H1 (cell line): ENCODE measurements around the gene CNGA4. TPM values are rescaled to one million over a fixed set of nuclear protein-coding genes. Genes with fewer than 3 reads are reported as not detected.

Experiments
- CTCF ChIA-PET: fragments of 300-600 bp; sonication (Branson Sonifier 250); formaldehyde crosslinking; loops from one replicate; lab custom pipeline; 2021; ENCODE audit not compliant: partially characterized antibody; lab: Charles Lee
- POLR2A ChIA-PET: fragments of 300-600 bp; sonication (Branson Sonifier 250); formaldehyde crosslinking; loops from one replicate; lab custom pipeline; 2021; ENCODE audit warnings: inconsistent platforms; ENCODE audit not compliant: partially characterized antibody; lab: Charles Lee
- DNase-seq, 2 experiments: peaks; one replicate each; pipeline versions ENCODE4 v3.0.0 to v3.0.0-alpha.2; 2010 to 2022; ENCODE audit warnings: low spot score in 2 of 2, low read depth in 1 of 2, mixed read lengths in 1 of 2
- FAIRE-seq: peaks from 2 replicates; lab custom pipeline; 2011; peaks lifted over from hg19 to GRCh38; lab: Jason Lieb, UNC
- H2AFZ ChIP-seq: 2 replicates; pipeline ENCODE4 v1.8.1; 2012; ENCODE audit warnings: low read length, inconsistent platforms
- H2AK5ac ChIP-seq: 2 replicates; pipeline ENCODE4 v1.6.1; 2013; ENCODE audit warnings: low read depth, low read length
- H2BK120ac ChIP-seq: replicated peaks from 2 replicates; pipeline ENCODE3; 2013; ENCODE audit warnings: low read depth, low read length, inconsistent platforms
- H2BK12ac ChIP-seq: 2 replicates; pipeline ENCODE4 v1.6.1; 2013; ENCODE audit warnings: low read depth, low read length
- H2BK15ac ChIP-seq: 2 replicates; pipeline ENCODE4 v1.6.1; 2013; ENCODE audit warnings: low read length
- H2BK20ac ChIP-seq: 2 replicates; pipeline ENCODE4 v1.6.1; 2013; ENCODE audit warnings: low read length
- H2BK5ac ChIP-seq: 2 replicates; pipeline ENCODE4 v1.6.1; 2013; ENCODE audit warnings: low read depth, low read length
- H3K14ac ChIP-seq: 2 replicates; pipeline ENCODE4 v1.6.1; 2013; ENCODE audit warnings: inconsistent platforms; ENCODE audit not compliant: insufficient read length
- H3K18ac ChIP-seq: 2 replicates; pipeline ENCODE4 v1.6.1; 2013; ENCODE audit warnings: low read length; ENCODE audit errors: extremely low read depth
- H3K23ac ChIP-seq: 2 replicates; pipeline ENCODE4 v1.6.1; 2013; ENCODE audit warnings: inconsistent platforms; ENCODE audit not compliant: insufficient read length
- H3K23me2 ChIP-seq: 2 replicates; pipeline ENCODE4 v1.6.1; 2013; ENCODE audit warnings: low read depth, low read length
- H3K27ac ChIP-seq: 2 replicates; pipeline ENCODE4 v1.6.1; 2011; ENCODE audit warnings: low read depth, low read length, inconsistent platforms
- H3K27me3 ChIP-seq, 4 experiments: replicated peaks in 1 of 4; 1 replicate in 1 of 4; 2 replicates in 3 of 4; pipeline versions ENCODE4 v1.6.1 to v1.8.1; 2011 to 2013; ENCODE audit warnings: low read length in 3 of 4, mild to moderate bottlenecking in 3 of 4, inconsistent platforms in 2 of 4, mixed read lengths in 2 of 4, moderate library complexity in 1 of 4; ENCODE audit not compliant: control insufficient read depth in 3 of 4, insufficient read depth in 3 of 4; ENCODE audit errors: extremely low read depth in 1 of 4
- H3K36me3 ChIP-seq, 4 experiments: 2 replicates each; pipeline versions ENCODE4 v1.6.1 to v1.8.1; 2011 to 2013; ENCODE audit warnings: mild to moderate bottlenecking in 4 of 4, low read length in 3 of 4, moderate library complexity in 2 of 4, control low read depth in 1 of 4, inconsistent platforms in 1 of 4; ENCODE audit not compliant: insufficient read depth in 4 of 4, control insufficient read depth in 2 of 4
- H3K4ac ChIP-seq: replicated peaks from 2 replicates; pipeline ENCODE3; 2013; ENCODE audit warnings: low read length, low read depth, mixed read lengths, inconsistent platforms; ENCODE audit not compliant: insufficient read length
- H3K4me1 ChIP-seq, 4 experiments: replicated peaks in 1 of 4; 1 replicate in 1 of 4; 2 replicates in 3 of 4; pipeline versions ENCODE4 v1.6.1 to v1.8.1; 2011 to 2013; ENCODE audit warnings: low read length in 3 of 4, inconsistent platforms in 2 of 4, mixed read lengths in 1 of 4; ENCODE audit not compliant: insufficient read depth in 4 of 4, control insufficient read depth in 3 of 4
- H3K4me2 ChIP-seq, 2 experiments: 2 replicates each; pipeline versions ENCODE4 v1.6.1 to v1.8.1; 2011 to 2013; ENCODE audit warnings: low read depth in 2 of 2, low read length in 2 of 2, control low read depth in 1 of 2, inconsistent platforms in 1 of 2, mild to moderate bottlenecking in 1 of 2; ENCODE audit not compliant: insufficient read depth in 1 of 2
- H3K4me3 ChIP-seq, 4 experiments: fragments of 200-600, 300-600 bp in 1 of 4; sonication (generic), shearing (Covaris generic), sonication (Bioruptor Twin) in 1 of 4; 2 replicates each; pipeline versions ENCODE4 v1.5.1 to v1.8.1; 2011 to 2016; ENCODE audit warnings: low read length in 4 of 4, low read depth in 3 of 4, control low read depth in 2 of 4, inconsistent platforms in 2 of 4, mild to moderate bottlenecking in 2 of 4, mixed read lengths in 1 of 4, moderate library complexity in 1 of 4; ENCODE audit not compliant: insufficient read depth in 2 of 4; ENCODE audit errors: extremely low read depth in 1 of 4
- H3K56ac ChIP-seq: replicated peaks from 2 replicates; pipeline ENCODE3; 2013; ENCODE audit warnings: low read depth, mild to moderate bottlenecking, mixed read lengths, low read length, inconsistent platforms; ENCODE audit not compliant: insufficient read length
- H3K79me1 ChIP-seq: 2 replicates; pipeline ENCODE4 v1.6.1; 2013; ENCODE audit warnings: low read depth, low read length, control low read depth
- H3K79me2 ChIP-seq, 2 experiments: 2 replicates each; pipeline versions ENCODE4 v1.6.1 to v1.8.1; 2012 to 2013; ENCODE audit warnings: low read length in 2 of 2, mild to moderate bottlenecking in 2 of 2, inconsistent platforms in 1 of 2; ENCODE audit not compliant: insufficient read depth in 2 of 2, control insufficient read depth in 1 of 2
- H3K9ac ChIP-seq, 4 experiments: replicated peaks in 1 of 4; 1 replicate in 1 of 4; 2 replicates in 3 of 4; pipeline versions ENCODE4 v1.6.1 to v1.8.1; 2011 to 2013; ENCODE audit warnings: low read depth in 3 of 4, low read length in 3 of 4, control low read depth in 2 of 4, mild to moderate bottlenecking in 2 of 4, moderate library complexity in 2 of 4, inconsistent platforms in 1 of 4; ENCODE audit errors: extremely low read depth in 1 of 4
- H3K9me3 ChIP-seq, 2 experiments: 2 replicates each; pipeline versions ENCODE4 v1.6.1 to v1.8.1; 2012 to 2013; ENCODE audit warnings: mild to moderate bottlenecking in 2 of 2, moderate library complexity in 2 of 2, control low read depth in 1 of 2, inconsistent platforms in 1 of 2, low read depth in 1 of 2, low read length in 1 of 2, mixed read lengths in 1 of 2; ENCODE audit not compliant: insufficient read depth in 2 of 2
- H4K20me1 ChIP-seq, 2 experiments: replicated peaks in 1 of 2; 2 replicates each; pipeline versions ENCODE3 to v1.8.1; 2011 to 2013; ENCODE audit warnings: inconsistent platforms in 2 of 2, low read length in 2 of 2, mild to moderate bottlenecking in 1 of 2; ENCODE audit not compliant: insufficient read depth in 2 of 2, control insufficient read depth in 1 of 2
- H4K5ac ChIP-seq: 2 replicates; pipeline ENCODE4 v1.6.1; 2013; ENCODE audit warnings: low read length, low read depth, mixed read lengths, inconsistent platforms; ENCODE audit not compliant: insufficient read length
- H4K8ac ChIP-seq: 2 replicates; pipeline ENCODE4 v1.8.0; 2013; ENCODE audit warnings: mild to moderate bottlenecking, moderate library complexity, low read length, inconsistent platforms; ENCODE audit not compliant: insufficient read depth; ENCODE audit errors: extremely low read depth
- H4K91ac ChIP-seq: replicated peaks from 2 replicates; pipeline ENCODE3; 2013; ENCODE audit warnings: low read length, mixed read lengths, inconsistent platforms; ENCODE audit not compliant: insufficient read length
- SRF ChIP-seq: IDR thresholded peaks from 2 replicates; pipeline ENCODE4 v1.6.1; 2011; ENCODE audit warnings: mild to moderate bottlenecking, low read depth, low read length, moderate library complexity
- WGBS, 2 experiments: shearing (Covaris generic) in 1 of 2; methylation state at CpG; one replicate each; pipeline versions ENCODE4 v1.1.6 to v1.1.7; 2013 to 2015; ENCODE audit warnings: low lambda C conversion rate in 2 of 2, mixed read lengths in 2 of 2, inconsistent platforms in 1 of 2, low coverage in 1 of 2, missing lambda C conversion rate in 1 of 2; ENCODE audit not compliant: insufficient replicate concordance in 2 of 2, insufficient coverage in 1 of 2, insufficient read length in 1 of 2; ENCODE audit errors: extremely low coverage in 1 of 2, missing lambda C conversion rate in 1 of 2; 5-methylcytosine and 5-hydroxymethylcytosine counted together
- polyA plus RNA-seq, 7 experiments: library from polyadenylated mRNA; depleted of rRNA in 3 of 7; stranded (reverse) in 5 of 7; unstranded in 2 of 7; fragments of >200 nt in 5 of 7; fragments of 200-250 nt in 2 of 7; gene quantifications; 1 replicate in 5 of 7; 2 replicates in 1 of 7; 4 replicates in 1 of 7; pipeline versions ENCODE4 v1.2.1 to v1.2.3, GENCODE V29; 2011 to 2013; ENCODE audit warnings: missing spikeins in 2 of 7, mixed read lengths in 2 of 7
- total RNA-seq: library from RNA; stranded (reverse); fragmentation: NEBNext Ultra II Directional; extraction: Animal tissue kit (Norgen Biotek cat#: 25700); gene quantifications from 2 replicates; pipeline ENCODE4 v1.2.1, GENCODE V29; 2021
- TF ChIP-seq, protein P1 (sequence below), 3 experiments: IDR thresholded peaks; 1 replicate in 2 of 3; 2 replicates in 1 of 3; pipeline versions ENCODE4 v1.5.1 to v1.6.1; 2011; ENCODE audit warnings: low read length in 3 of 3, mild to moderate bottlenecking in 3 of 3, inconsistent platforms in 2 of 3, low read depth in 1 of 3, moderate library complexity in 1 of 3; ENCODE audit not compliant: insufficient read depth in 1 of 3; ENCODE audit errors: control extremely low read depth in 1 of 3

CNGA4 gene
- total and polyA plus RNA-seq, 2 of the 8 experiments (the other 6 are each of a cell fraction or from before 2014, with no cell fraction given) = 0.29 TPM; not detected in 1

DNA sequence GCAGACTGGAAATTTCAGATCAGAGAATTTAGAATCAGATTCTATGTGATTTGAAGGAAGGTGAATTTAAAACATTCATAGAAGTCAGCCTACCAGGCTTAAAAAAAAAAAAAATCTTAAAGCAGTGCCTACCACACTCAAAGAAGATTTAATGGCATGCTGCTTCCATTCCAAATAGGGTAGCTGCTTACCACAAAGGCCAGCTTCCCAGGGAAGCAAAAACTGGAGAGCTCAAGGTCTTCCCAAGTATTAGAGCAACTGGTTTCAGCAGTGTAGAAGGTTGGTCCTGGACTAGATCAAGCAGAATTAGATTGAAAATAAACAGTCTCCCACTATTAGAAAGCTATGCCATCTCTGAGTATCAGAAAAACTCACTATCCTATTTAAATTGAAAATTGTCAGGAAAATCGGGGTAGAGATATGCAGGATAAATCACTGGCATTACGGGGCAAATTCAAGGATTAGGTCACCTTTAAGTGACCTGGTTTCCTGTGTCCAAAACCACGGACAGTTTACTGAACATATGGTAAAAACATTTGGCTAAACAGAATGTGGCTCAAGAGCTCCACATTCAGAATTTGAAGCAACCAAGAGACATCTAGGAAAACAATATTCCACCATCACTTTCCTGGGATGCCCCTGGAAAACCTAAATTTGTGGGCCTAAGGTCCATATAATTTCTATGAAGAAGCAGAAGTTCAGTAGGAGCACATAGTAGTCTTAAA is 32.3 kb upstream of the CNGA4 start:
- Histone ChIP-seq H3K4me2 (no peak overlapping the region), H3K79me1 (no peaks in the 10 kb centered on the region), H2BK12ac (no peak overlapping the region), H2AK5ac (no peak overlapping the region), H3K14ac (no peak overlapping the region), H3K56ac (no peak overlapping the region), H3K9me3 (no peaks in the 10 kb centered on the region), H3K18ac (no peak overlapping the region), H3K79me2 (no peaks in the 10 kb centered on the region), H4K20me1 (no peaks in the 10 kb centered on the region), H3K27me3 (no peaks in the 10 kb centered on the region), H2BK15ac (no peak overlapping the region), H3K9ac (no peak overlapping the region), H3K23me2 (no peaks in the 10 kb centered on the region), H3K4me3 (no peak overlapping the region), H2BK5ac (no peak overlapping the region), H4K5ac (no peak overlapping the region), H2BK120ac (no peak overlapping the region), H3K36me3 (peaks cover 0 to 12% (median 1%) of the 10 kb centered on the region in 4 experiments; a peak in 6 of 8 replicates), H2BK20ac (no peak overlapping the region), H4K8ac (no peak overlapping the region), H3K4ac (no peak overlapping the region), H3K4me1 (no peaks in the 10 kb centered on the region), H3K23ac (no peak overlapping the region), H2AFZ (no peak overlapping the region), H4K91ac (no peak overlapping the region), H3K27ac (no peak overlapping the region)
- FAIRE-seq = no peak
- POLR2A ChIA-PET = no interaction called here
- CTCF ChIA-PET = interaction anchor here (0.6 to 2.9 kb wide), 8 partner anchors 8 to 1996 kb away, joined by 3 to 15 read pairs (median 4); partner anchors contain the start of gene CNGA4
- 90% methylated on average over 3 of the region's 3 CpGs; no CpG with 5 or more reads in 1 of the 2 experiments for WGBS, 2 experiments
- DNase-seq = no peak
- TF ChIP-seq, protein P1, sequence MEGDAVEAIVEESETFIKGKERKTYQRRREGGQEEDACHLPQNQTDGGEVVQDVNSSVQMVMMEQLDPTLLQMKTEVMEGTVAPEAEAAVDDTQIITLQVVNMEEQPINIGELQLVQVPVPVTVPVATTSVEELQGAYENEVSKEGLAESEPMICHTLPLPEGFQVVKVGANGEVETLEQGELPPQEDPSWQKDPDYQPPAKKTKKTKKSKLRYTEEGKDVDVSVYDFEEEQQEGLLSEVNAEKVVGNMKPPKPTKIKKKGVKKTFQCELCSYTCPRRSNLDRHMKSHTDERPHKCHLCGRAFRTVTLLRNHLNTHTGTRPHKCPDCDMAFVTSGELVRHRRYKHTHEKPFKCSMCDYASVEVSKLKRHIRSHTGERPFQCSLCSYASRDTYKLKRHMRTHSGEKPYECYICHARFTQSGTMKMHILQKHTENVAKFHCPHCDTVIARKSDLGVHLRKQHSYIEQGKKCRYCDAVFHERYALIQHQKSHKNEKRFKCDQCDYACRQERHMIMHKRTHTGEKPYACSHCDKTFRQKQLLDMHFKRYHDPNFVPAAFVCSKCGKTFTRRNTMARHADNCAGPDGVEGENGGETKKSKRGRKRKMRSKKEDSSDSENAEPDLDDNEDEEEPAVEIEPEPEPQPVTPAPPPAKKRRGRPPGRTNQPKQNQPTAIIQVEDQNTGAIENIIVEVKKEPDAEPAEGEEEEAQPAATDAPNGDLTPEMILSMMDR (IDR thresholded peaks at IDR 0.05; ENCODE audit: control extremely low read depth in 1 of 3, insufficient read depth in 1 of 3, low read depth in 1 of 3, low read length in 3 of 3) = no peak
- TF ChIP-seq SRF = no peak
